CD4-positive, alpha-beta T cell treated with Interleukin-21 for 1 hour (primary cell): ENCODE data around the gene NTM.
"Not testable (repeated sequence)": the region's sequence is repeated elsewhere in the genome, so short reads cannot be mapped to it uniquely, and the experiment has no call there.

ENCODE experiments used
- DNase-seq: peaks from one replicate; pipeline ENCODE4 v3.0.0-alpha.2; 2020

NTM gene

DNA sequence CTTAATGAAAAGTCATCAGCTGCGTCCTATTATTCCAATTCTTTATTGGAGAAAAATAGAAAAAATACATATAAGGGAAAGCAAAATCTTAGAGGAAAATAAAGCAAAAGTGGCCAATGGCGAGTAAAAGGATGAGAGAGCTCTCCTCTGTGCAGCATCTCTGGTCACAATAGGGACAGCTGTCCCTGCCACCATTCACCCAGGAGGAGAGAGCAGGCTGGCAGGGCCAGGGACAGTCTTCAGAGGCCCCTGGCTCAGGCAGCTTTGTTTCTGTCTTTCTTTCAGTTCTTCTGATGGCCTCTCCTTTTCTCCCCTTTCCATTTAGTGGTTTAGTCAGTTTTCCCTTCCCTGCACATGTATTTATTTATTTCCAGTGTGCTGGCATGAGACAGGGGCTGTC lies 941.3 kb downstream of the NTM start:
- no peak for DNase-seq

DNA sequence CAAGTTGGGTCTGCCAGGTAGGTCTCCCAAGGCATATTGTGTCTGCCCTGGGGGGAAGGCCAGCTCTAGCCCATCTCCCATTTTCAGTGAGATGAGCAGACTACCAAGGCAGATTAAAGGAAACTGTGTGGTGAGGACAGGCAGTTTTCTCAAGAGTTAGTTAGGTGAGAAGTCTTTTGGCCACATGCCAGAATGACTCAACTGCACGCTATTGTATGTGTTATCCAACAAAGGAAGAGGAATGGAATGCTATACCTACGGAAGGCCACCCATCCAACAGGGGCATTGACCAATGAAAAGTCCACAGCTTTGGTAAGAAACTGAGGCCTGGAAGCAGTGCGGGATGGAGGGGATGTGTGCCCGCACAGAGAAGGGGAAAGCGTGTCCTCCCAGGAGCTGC lies 941.7 kb downstream of the NTM start:
- DNase-seq, result no peak

DNA sequence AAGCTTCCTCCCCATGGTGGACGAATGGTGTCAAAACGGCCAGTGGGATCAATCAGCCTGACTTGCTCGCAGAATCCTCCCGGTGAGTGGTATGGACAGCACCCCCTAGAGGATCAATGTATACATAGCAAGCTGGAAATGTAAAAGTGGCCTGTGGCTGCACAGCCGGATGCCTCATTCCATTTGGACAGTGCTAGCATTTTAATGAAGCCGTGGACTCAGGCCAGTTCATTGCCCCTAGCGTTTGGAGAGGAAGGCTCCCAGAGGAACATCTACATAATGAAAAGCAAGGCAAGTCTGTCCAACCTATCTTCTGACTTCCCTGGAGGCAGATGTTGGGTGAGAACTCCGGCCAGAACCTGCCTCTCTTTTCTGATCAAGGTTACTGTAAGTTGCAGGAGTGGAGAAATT lies 942.3 kb downstream of the NTM start:
- DNase-seq, result no peak

DNA sequence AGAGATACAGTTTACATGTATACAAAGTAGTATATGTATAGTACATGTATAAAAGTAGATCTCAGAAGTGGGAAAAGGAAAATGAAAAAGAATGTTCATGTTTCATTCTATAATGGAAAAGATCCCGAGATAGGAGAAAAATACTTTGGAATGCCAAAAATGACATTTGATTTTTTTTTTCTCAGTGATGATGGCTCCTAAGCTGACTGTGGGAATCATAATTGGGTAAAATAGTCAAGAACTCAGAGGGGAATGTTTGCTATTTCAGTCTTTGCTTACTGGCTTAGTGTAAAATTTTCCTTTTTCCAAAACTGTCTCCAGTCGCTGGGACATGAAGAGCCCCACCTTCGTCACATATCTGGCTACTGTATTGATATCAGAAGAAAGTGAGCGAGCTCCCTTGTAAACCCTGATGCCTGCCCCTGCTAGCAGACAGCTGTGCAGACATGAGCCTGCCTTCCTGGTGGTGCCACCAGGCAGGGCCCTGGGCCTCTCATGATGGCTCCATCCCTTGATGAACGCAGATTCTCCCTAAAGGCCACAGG lies 944.6 kb downstream of the NTM start:
- no peak for DNase-seq

DNA sequence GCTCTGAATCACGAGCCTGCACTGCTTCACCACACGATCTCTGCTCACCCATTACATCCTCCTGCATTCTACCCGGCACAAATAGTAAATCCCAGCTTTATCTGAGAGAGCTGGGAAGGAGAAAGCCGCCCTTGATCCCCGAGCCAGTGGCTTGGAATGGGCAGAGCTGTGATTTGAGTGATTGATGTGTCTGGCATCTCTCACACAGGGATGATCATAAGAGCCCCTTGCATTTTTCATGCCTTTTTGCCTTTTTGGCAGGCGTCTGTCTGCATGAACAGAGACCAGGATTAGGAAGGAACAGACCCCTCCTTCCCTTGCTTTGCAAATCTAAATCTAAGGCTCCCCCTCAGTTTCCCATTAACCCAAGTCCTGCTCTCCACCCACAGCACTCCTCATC lies 945.3 kb downstream of the NTM start:
- DNase-seq, result no peak

DNA sequence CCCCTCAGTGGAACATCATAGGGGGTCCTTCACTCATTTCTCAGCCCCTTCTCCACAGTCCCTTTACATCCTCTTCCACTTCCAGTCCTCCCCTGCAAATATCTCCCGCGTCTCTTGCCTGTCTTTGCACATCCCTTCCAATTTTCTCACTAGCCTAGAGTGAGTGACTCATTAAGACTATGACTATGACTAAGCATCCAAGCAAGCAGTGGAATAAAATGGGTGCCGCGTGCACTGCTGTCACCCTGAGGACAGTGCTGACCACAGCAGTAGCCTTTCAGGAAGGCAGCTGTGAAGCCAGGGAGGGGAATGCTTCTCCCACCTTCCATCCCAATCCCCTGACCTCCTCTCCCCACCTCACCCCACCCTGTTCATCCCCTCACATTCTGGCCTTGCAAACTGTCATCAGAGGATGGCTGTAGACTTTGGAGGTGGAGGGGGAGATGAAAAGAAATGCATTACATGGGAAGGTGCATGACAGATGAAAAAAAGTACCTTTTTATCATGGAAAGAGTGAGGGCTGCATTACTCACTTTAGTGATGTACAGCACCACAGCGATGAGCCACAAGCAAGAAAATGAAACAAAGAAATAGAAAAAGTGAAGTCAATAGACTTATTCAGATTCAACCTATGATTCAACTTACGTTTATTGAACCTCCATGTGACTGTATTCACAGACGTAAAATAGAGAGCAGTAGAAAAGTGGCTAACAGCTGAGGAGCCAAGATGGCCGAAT lies 948.2 kb downstream of the NTM start:
- no peak for DNase-seq

DNA sequence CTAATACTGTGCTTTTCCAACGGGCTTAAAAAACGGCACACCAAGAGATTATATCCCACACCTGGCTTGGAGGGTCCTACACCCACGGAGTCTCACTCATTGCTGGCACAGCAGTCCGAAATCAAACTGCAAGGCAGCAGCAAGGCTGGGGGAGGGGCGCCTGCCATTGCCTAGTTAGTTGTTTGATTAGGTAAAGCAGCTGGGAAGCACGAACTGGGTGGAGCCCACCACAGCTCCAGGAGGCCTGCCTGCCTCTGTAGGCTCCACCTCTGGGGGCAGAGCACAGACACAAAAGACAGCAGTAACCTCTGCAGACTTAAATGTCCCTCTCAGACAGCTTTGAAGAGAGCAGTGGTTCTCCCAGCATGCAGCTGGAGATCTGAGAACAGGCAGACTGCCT lies 949.0 kb downstream of the NTM start:
- DNase-seq, result not testable (repeated sequence)

DNA sequence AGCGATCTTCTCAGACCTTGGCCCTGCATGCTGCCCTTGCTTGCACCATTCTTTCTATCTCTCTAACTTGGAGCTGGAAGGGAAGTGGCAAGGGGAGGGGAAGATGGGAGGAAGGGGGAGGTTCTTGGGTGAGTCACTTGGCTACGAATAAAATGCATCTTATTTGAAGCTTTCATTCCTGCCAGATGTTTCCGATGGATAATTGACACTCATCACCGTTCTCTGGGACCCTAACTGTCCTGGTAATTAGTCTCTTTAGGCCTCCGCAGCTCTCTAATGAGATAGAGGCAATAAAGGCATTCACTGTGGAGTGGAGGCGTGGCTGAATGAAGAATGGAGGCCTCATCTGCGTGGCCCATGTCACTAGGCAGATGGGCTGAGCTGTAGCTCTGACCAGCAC lies 960.1 kb downstream of the NTM start:
- DNase-seq, result no peak

DNA sequence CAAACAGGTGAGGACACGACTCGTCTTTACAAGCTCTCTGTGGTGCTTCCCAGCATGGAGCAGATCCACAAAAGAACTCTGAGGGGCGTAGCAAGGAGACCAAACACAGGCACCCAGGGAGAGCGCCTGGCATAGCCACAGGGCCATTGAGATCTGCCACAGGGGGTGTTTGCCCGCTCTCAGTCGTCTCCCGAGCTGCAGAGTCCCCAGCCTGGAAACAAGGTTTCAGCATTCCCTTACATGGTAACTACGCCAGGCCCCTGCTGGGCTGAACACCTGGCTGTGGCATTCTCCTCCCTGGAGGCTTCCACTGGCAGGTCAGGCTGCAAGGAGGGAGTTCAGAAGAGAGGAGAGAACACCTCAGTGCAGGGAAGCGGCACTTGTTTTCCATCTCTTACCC lies 962.1 kb downstream of the NTM start:
- no peak for DNase-seq

DNA sequence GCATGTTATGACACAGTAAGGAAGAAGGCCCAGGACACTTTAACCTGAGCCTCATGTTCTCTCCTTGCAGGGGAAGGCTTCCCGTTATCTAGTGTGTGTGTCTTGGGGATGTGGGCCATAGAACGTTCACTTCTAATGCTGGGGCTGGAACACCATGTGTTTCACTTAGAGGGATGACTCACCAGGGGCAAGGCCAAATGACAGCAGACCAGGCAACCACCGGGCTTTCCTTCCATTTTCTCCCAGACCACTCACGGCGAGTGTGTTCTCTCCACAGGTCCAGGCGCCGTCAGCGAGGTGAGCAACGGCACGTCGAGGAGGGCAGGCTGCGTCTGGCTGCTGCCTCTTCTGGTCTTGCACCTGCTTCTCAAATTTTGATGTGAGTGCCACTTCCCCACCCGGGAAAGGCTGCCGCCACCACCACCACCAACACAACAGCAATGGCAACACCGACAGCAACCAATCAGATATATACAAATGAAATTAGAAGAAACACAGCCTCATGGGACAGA lies 964.4 kb downstream of the NTM start:
- no peak for DNase-seq

DNA sequence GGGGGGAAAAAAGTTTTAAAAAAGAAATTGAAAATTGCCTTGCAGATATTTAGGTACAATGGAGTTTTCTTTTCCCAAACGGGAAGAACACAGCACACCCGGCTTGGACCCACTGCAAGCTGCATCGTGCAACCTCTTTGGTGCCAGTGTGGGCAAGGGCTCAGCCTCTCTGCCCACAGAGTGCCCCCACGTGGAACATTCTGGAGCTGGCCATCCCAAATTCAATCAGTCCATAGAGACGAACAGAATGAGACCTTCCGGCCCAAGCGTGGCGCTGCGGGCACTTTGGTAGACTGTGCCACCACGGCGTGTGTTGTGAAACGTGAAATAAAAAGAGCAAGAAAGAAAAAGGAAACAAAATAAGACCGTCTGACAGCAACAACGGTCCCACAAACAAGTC lies 964.9 kb downstream of the NTM start:
- no peak for DNase-seq

DNA sequence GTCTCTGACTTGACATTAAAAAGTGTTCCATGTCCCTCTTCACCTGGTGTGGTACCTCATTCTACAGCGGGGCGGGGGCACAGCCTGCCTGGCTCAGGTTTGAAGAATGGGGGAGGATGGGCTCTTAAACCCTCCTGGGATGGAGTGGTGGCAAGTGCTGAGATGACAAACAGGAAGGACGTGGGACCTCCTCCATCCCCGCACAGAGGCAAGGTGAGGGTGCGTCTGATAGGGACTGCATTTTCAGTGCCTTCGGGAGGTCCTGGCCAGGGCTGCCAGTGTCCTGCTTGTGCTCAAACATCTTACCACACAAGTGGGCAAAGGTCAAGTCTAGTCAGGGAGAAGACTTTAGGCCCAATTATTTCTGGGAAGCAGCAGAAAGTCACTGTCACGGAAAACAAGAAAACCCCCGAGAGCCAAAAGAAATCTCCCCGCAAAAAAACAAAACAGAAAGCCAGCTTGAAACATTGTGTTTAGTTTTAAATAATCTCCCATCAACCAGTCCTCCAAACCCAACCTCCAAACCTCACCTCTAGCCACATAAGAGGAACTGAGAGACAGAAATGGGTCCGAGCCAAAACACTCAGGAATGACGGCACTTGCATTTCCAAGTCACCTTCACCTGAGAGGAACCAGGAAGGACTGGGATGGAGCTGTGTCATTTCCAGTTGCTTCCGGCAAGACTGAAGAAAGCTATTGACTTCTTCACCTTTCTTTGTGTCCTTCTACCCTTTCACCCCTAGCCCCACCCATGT lies 966.5 kb downstream of the NTM start:
- no peak for DNase-seq

DNA sequence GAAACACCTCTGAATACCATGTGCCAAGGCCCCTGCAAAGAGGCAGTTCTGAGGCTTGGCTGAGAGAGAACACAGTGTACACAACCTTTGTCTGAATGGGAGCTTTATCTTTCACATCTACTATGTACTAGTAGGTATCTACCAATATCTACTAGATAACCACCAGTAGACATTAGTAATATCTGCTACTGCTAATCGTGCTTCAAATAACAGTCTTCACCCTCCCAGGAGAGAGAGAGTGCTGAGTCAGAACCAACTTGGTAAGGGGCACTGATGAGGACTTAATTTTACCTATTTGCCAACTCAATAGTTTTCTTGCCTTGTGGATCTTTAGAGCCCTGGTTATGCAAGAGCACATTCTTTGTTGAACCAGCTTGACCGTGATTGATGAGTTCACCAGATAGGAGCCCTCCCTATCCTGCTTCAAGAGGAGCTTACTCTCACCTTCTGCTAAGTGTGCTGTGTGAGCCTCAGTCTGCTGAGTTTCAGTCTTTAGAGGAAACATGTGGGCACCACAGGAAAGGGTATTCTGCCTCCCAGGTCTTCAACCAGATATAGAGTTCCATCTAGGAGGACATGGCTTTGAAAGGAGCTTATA lies 967.5 kb downstream of the NTM start:
- DNase-seq, result no peak

DNA sequence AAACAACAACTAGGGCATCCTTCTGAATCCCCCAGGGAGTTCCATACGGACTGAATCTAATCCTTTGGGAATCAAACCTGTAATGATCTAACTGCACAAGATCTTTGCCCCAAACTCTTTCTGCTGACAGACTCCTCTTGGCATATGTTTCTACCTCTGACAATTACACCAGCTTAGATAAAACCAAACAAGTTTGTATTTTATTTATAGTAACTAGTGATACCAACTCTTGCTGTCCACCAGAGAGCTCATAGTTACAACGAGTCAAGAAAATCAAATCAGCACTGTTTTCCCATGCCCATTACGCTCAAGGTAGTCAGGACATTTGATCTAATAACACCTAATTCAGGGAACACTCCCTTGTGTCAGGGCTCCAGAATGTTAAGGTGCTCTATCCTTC lies 972.0 kb downstream of the NTM start:
- no peak for DNase-seq

DNA sequence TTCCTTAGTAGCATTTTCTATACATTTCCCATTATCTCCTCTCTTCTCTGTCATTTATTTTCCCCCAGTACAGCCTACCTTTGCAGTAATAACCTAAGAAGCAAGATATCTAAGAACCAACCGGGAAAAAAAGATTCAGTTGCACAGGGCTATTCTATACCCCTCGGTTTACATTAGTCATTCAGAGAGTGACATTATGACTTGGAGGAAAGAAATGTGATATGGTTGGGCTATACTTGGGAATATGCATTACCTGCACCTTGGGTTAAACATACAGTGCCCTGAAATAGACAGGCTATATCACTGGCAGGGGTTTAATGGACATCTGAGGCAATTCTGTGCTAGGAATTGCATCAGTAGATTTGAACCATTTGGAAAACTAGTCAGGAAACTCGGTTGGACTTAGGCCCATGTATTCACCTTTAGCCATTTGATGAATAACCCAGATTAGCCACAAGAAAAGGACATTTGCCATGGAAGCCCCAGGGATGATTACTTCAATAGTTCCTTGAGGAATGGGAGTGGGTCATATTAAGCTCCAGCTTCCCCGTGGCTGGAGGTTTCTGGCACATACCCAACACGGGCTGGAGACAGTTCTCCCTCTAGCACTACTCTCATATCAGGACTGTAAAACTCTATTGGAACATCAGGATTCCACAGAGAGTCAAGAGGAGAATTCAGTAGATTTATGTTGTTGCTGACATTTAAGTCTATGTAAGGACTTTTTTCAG lies 973.2 kb downstream of the NTM start:
- no peak for DNase-seq

DNA sequence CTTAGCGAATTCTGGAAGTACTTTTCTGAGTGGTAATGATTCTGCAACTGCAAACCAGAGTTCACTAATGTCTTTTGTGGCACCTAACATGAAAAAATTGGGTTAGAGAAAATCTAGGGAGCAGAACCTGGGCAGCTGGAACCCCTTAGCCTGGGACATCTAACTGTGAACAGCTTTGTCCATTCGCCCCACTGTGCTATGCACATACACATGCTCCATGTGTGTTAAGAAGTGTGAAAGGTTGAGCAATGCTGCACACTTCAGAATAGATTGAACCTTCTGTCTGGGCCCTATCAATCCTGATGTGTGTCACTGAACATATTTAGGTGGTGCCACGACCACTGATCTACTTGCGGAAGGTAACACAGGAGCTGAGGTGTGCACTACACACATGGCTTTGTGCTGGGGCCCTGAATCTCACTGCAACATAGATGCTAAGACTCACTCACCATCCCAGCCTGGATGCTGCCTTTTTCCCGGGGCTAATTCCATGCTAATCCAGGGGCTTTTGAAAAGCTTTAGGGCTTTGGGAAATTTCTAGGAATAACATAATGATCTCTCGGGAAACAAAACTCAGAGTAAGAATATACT lies 976.2 kb downstream of the NTM start:
- no peak for DNase-seq

DNA sequence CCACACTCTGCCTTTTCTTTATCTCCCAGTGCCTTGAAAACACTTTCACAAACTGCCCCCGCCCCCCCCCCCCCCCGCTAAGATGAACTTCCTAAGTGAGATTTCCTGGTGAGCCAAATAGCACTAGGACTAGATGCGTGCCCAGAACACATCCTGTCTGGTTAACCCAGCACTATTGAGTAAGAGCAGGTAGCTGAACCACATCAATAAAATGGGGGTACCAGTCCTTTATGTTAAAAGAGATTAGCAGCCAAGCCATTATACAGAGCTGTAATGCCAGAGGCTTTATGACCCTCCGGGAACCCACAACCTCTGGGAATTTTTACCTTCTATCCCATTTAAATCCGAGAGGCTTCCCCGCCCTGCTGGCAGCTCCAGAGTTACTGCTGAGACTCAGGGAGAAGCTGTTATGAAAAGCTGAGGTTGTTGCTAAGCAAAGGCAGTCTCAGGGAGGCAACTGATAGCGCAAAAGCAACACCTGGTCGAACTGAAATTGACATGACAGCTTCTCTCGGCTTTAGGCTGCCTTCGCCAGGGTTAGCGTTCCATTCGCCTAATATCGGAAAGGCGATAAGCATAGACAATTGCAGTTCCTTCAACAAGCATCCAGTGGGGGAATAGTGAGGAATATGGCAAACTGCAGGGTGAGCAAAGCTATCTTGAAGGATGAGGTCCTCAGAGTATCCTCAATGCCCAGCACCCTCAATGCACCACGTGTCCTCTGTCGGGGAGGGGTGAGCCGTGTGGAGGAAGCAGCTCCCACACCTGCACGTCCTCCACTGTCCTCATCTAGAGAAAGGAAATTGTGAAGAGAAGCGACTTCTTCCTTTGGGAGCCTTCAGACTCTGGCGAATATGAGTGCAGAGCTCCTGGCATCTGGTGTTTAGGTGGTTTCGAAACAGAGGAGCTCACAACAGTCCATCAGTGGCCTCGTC lies 977.0 kb downstream of the NTM start:
- DNase-seq, result no peak

DNA sequence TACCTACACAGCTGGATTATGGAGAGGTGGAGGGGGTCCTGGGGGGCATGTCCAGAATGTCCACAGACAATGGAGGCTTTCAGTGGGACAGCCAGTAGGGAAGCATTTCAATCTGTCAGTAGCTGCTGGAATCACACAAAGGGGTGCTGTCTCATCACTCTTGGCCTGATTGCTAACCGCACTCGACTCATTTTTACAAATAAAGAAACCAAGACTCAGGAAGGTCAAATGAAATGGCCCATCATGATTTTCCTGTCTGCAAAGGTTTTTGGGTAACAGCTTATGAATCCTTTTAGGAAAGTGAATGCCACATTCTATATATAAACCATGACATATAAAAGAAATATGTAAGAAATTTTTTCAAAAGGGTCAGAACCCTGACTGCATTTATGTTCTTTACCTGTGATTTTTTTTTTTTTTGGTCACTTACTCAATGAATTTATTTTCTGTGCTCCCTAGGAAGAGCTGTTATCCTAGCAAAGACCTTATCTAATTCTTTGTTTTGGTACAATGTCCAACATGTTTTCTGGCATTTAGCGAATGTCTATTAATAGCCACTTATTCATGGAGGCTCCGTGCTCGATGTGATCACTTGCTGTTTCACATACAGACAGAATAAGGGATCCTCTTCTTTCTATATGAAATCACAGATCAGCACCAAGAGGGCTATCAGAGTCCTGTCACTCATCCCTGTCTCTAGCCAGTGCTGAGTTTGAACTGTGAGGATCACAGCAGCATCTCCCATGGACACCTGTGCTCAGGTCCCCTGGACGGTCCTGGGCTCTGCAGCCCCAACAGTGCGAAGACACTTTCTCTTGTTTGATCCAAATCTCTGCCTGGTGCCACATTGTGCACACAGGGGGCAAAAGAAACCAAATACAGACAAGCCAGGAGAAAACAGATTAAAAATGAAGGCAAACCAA lies 979.7 kb downstream of the NTM start:
- no peak for DNase-seq

DNA sequence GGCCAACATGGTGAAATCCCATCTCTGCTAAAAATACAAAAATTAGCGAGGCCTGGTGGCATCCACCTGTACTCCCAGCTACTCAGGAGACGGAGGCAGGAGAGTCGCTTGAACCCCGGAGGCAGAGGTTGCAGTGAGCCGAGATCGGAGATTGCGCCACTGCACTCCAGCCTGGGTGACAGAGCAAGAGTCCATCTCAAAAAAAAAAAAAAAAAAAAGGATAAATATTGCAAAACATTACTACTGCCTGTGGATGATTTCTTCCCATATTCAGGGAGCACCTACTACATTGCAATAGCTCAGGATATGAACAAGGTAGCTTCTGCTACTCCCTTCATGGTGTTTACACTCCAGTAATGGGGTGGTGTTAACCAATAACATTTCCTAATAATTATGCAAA lies 980.6 kb downstream of the NTM start:
- DNase-seq, result no peak

DNA sequence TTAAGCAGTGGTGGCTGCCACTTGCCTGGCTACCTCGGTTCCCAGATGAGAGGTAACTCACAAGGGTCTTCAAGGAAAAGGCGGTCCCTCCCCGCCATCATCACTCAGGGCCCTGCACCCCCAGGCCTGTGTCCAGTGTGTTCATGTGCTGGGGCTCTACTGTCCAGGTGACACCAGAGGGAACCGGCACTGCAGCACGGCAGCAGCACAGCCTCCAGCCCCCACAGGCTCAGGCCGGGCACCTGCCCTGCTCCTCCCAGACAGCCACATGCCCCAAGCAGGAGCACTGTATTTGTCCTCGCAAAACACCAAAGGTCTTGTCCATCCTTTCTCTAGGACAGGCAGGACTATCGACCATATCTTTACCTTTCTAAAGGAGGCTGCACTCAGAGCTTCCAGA lies 982.1 kb downstream of the NTM start:
- no peak for DNase-seq
